Effector CD8-positive, alpha-beta T cell (primary cell): ENCODE measurements around the gene AIFM1.
"Not testable (repeated sequence)": the region's sequence is repeated elsewhere in the genome, so short reads cannot be mapped to it uniquely, and the experiment has no call there.

Experiments used
- DNase-seq: peaks from one replicate; lab custom pipeline; 2025; lab: John Stamatoyannopoulos, UW

Gene AIFM1

DNA sequence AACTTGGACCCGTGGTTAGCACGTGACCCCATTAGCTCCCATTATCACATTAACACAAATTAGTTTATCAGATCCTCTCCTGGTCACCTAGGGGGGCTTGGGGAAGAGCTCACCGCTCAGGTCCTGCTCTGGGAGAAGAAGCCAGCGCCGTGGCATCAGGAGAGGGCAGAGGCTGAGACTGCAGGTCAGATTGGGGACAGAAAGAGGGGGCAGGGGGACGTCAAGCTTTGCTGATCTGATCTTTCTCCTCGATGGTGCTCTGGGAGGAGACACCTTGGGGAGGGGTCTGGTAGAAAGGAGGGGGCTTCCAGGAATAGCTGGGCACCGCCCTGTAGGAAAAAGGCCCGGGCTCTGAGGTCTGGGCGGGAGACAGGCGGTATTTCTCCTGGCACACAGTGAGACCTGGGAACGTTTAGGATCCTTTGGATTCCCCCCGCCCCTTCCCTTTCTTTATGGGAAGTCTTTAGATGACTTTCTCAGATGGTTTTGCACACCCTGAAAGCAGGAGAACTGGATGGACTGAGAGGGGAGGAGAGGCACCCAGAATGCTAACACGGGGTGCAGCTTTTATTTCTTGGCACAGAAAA is 46.2 kb downstream of the AIFM1 start:
- no peak for DNase-seq

DNA sequence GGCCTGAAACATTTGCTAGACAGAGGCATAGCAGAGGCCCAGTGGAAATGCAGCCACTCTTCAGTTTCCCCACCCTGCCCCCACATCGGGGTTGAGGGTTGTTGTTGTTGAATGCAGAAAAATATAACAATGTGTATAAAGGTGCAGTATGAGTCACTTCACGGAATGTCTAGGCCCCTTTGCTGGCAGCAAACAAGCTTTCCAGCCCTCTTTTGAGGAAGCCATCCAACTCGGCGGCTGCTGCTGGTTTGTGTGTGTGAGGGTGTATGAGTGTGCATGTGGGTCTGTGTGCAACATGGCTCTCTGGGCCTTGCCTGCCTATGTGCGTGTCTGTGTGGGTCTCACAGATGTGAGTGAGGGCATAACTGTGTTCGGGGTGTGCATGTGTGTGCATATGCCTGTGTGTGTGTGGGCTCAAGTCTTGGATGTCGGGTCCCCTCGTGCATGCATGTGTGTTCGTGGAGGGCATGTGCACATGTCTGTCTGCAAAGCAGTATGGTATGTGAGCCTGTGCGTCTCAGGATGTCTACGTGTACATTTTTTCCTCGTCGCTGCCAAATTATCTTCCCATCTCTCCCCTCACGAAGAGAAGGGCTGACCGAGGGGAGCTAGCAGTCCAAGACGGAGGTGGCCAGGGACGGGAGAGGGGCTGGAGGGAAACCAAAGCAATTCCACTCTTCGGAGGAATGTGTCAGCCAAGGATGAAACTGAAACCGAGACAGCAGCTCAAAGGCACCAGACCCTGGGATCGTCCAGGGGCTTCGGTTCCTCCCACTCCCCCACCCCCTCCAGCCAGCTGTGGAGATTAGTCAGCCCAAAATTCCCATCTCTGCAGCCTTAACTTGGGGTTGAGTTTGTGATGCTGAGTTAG is 47.0 kb downstream of the AIFM1 start:
- DNase-seq, result no peak

DNA sequence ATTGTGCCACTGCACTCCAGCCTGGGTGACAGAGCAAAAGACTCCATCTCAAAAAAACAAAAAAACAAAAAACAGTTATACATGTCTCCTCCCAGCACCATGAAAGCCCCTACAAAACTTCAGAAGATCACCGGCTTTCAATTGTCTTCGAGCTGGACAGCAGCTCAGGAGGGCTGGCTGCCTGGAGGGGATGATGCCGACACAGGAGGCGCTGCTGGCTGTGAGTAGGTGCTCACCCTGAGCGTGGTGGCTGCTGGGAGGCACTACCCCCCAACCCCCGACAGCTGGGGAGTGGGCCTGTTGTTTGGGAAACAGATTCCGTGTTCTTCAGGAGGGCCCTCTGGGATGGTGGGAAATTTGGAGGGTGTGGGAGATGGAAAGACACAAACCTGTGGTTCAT is 48.5 kb downstream of the AIFM1 start:
- no peak for DNase-seq

DNA sequence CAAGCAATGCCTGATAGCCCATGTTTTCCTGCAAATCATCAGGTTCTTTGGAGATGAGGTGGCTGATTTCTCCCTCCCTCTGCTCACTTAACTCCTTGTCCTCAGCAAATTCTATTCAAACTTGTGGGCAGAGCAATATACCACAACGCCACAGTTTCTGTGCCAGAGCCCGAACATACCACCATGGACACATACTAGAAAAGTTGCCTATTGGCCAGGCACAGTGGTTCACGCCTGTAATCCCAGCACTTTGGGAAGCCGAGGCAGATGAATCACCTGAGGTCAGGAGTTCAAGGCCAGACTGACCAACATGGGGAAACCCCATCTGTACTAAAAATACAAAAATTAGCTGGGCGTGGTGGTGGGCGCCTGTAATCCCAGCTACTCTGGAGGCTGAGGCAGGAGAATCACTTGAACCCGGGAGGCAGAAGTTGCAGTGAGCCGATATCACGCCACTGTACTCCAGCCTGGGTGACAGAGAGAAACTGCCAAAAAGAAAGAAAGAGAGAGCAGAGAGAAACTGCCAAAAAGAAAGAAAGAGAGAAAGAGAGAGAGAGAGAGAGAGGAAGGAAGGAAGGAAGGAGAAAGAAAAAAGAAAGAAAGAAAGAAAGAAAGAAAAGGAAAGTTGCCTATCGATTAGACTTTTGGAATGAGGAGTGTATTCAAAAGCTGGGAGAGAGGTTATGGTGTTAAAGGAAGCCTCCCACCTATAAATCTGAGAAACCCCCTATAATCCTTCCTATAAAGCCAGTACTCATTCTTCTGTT is 50.3 kb downstream of the AIFM1 start:
- DNase-seq, result not testable (repeated sequence)

DNA sequence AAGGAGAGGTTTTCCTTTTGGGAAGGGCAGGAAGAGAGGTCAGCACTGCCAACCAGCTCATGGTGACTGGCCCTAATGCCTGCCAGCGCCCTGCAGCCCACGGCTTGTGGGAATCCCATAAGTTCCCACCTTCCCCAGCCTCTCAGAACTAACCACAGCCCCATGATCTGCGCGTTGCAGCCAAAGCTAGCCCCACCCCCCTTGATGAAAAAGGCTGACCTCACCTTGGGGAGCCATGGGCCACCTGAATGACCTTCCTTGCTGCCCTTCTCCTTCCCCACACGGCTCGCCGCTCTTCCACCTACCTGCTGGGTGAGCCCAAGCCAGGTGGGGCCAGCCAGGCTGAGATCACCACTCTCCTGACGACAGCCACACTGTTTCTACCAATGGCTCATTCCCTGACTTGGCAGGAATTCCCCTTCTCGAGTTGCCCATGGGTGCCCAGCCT is 51.5 kb downstream of the AIFM1 start:
- DNase-seq, result no peak

DNA sequence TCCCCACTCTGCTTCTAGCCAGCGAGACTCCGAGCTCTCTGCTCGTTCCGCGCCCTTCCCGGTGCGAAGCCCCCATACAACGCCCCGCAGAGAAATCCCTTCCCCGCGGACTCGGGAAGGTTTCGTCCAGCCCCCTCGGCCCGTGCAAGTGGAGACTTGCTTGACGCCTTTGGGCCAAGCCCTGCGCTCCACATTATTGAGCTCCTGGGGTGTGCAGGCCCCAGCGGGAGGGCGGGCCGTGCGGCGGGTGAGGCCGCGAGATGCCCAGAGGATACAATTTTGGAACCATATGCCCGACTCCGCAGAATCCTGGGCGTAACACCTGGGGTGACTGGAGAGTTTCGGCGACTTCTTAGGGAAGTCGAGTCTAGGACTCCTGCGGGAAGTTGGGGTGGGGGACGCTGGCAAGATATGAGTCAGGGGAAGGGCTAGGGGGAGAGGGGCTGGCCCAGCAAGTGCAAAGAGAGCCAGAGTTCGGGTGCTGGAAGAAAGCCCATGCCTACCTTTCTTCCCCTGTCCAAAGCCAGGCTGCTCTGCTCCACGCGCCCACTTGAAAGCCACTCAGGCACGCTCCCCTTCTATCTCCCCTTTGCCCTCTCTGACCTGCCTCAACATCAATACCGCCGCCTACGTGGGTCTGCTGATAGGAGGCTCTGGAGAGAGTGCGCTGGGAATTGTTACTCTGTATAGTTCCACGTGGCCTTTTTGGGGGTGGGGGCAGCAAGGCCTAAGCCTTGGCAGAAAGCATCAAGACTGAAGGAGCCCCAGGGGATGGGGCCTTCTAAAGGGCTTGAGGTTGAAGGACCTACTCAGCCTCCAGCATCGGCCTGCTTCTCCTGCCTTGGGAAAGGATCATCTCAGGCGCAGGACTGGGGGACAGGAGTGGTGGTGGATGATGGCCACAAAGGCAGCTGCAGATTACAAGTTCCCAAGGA is 54.2 kb downstream of the AIFM1 start:
- no peak for DNase-seq

DNA sequence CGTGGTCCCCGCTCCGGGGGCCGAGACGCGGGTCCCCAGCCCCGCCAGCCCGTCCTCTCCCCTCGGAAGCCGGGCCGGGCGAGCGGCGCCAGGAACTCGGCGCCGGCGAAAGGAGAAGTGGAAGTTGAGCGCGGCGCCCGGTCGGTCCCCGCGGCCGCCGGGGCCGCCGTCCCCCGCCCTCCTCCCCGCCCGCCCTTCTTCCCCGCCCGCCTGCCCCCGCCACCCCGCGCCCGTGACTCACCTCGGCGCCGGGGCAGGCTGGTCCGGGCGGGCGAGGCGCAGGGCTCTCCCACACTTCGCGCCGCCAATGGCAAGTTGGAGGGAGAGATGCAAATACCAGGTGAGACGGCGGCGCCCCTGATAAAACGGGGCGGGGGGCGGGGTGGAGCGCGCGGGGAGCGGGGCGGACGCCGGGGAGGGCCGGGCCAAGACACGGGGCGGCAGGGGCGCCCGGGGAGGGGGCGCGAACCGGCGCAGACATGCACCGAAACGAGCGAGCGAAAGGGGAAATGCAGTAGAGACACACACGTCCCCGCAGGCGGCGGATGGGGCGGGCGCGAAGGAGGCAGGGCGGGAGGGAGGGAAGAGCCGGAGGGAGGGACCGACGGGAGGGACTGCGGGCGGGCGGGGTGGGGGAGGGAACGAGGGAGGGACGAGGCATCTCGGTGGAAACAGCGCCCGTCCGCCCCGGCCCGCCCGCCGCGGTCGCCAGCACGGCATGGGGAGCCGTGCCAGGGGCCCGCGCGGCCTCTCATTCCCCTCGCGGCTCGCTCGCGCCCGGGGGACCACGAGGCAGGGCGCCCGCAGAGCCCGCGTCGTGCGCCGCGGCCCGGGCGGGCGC is 55.0 kb downstream of the AIFM1 start, which contains the start of gene ELF4:
Gene ELF4, minus strand, starts transcription at position 119 of the 841 bp plus-strand sequence. CDS start 29,167 bp downstream, outside the sequence.
- DNase-seq, result peak; percentile 50

DNA sequence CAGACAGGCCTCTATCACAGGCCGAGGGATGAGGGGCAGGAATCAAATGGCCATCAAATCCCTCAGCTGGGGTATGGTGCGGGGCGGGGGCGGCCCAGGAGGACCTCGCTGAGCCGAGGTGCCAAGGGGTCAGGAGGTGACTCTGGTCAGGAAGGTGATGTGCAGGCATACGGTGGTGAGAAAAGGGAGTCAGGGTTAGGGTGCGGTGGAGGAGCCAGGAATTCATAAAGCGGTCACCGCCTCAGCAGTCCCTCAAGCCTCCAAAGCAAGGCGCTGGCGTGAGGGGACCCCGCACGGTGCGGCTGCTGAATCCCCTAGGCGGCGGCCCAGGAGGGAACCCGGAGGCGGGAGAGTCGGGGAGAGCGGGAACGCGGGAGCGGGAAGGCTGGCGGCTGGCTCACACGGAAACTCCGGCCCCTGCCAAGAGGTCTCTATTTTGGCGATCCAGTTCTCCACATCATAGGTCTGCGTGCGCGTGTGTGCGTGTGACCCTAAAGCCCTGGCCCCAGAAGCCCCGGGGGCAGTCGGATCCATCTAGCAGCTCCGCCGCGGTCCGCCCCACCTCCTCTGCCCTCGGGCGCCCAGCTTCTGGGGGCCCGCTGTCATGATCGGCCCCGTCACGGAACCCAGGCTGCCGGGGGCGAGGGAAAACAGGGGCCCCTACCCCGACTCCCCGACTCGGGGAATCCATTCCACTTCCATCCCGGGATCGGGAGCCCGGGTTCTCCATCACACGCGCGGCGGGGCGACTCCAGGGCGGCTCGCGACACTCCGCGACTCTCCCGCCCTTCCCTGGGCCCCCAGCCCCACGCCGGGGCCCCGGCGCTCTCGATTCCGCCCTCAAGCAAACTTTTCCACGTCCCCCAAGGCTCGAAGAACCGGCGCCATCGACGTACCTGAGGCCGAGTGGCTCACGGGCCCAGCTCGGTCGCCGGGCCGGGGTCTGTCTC is 55.9 kb downstream of the AIFM1 start:
- DNase-seq, result no peak

DNA sequence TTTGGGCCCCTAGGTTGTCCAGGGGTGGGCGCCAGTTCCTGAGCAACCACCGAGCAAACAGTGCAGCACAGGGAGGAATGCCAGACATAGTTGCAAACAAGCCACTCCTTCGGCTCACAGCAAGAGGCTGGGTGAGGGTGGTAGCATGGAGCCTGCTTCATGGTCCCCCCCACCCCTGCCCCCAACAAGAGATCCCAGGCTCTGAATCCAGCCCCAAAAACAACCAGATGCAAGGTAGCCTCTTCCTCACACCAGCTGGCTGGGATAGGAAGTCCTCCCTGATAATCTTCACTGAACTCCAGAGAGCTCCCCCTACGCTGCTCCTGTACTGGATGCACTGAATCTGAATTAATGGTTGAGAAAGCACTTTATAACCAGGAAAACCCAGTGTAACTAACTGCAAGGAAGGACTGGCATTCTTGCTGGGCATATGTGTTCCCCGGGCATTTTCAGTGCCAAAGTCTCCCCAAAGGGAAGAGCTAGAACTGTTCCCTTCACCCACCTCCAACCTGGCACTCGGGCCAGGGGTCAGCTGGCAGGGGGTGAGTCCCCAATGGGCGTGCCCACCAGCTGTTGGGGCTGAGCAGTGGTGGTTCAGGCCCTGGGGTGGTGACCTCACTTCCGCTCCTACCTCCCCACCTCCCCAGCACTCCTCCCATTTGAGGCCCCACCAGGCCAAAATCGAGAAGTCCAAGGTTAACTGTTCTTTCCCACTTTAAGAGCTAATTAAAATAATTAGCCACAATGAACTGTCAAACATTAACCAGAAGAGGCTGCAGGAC is 56.8 kb downstream of the AIFM1 start:
- DNase-seq, result peak; percentile 1

DNA sequence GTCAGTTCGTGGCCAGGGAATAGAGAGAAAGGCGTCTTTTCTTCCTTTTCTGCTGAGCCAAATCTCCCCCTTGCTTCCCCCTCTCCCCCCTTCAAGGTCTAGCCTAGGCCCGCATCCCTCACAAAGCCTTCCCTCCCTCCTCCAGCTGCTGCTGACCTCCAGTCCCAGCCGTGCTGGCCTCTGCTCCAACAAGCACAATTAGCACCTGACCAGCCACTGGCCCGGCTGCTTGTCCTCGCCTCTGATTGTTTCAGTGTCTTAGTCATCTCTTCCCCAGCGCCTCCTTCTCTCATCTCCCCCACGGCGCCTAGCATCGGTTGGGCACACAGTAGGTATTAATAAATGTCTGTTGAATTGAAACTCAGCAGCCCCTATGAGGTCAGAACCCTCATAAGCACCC is 59.6 kb downstream of the AIFM1 start:
- DNase-seq, result no peak

DNA sequence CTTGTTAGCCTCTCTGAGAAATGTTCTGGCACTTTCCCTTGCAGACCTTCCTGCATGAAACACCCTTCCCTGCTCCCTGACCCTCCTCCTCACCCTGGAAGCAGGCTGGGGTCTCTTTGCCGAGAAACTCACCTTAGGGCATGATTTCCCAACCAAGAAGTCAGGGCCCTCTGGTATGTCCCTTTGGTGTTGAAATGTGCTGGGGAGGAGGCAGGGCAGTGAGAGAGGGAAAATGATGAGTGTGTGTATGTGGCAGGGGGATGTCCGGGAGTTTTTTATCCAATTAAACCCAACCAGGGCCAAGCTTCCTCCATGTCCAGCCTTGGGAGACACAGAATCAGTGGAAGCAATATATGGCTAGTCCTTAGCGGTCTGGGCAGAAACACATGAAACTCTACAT is 60.4 kb downstream of the AIFM1 start:
- no peak for DNase-seq

DNA sequence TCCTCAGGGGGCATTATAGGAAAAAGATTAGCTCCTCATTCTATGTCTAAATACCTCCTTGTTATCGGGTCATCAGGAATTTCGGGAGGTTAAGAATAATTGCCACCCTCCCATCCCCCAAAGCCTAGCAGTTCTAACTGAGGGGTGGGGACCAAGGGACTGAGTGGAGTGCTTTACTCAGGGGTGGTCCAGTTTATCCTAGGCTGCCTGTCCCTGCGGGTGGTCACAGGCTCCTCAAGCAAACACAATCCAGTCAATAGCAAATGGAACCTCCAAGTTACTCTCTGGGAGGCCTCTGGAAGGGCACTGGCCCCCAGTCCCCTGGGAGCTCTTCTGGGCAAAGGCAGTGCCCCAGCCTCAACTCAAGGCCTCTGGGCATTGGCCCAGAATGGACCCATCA is 62.0 kb downstream of the AIFM1 start:
- DNase-seq, result no peak

DNA sequence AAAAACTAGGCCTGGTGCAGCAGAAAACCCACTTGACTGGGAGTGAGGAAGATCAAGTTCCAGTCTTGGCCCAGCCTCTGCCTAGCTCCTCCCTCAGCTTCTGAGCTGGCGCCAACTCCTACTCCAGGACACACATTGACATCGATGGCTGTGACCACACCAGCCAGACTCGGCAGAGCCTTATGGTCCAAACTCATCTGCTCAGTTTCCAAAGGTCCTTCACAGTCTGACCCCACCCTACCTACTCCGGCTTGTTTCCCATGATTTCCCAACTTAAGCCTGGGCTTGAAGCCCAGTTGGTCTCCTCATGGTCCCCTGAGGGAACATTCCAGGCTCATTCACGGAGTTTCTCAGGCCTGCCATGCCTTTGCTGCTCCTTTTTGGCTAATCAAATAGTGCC is 65.5 kb downstream of the AIFM1 start:
- DNase-seq, result no peak

DNA sequence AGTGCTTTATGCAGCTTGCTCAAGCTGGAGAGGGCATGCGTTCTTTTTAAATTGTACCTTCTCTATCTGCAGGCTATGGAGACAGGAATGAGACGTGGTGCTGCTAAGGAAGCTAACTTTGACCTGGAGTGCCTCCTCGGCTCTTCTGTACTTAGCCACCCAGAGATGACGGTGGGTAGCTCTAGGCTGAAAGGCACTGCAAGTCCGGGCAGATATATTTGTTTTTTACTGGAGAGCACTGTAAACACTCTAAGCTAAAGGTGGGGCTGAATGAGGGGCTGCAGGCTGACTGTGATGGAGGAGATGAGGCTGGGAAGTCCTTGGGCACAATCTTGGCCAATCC is 67.5 kb downstream of the AIFM1 start:
- DNase-seq, result no peak

DNA sequence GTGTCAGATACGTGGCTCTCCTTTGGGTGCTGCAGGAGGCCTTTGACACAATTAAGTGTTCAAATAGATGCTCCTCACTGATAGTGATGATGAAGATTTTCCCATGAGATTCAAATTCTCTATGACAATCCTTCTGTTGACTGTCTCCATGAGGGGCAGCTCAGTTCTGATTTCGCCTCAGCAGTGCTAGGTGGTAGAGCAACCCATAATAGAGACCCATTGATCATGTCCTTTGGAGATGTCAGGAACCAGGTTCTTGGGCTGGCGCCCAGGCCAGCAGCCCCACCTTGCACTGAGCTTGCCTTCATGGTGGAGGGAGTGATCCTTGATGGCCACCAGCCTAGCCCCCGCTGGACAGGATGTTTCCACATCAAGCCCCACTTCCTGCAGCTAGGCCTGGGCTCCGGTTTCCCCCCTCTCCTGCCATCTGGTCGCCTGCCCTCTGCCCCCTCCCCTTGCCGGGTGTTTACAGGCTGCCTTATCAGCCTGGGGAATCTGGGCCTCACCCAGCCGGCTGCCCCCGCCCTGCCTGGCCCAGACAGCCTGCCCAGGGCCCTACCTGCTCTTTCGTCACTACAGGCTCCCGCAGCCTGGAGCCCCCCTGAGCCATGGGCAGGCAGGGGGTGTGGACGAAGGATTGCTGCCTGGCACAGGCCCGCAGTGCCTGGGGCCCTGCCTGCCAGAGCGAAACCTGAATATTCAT is 68.0 kb downstream of the AIFM1 start:
- peak; percentile 1 for DNase-seq

DNA sequence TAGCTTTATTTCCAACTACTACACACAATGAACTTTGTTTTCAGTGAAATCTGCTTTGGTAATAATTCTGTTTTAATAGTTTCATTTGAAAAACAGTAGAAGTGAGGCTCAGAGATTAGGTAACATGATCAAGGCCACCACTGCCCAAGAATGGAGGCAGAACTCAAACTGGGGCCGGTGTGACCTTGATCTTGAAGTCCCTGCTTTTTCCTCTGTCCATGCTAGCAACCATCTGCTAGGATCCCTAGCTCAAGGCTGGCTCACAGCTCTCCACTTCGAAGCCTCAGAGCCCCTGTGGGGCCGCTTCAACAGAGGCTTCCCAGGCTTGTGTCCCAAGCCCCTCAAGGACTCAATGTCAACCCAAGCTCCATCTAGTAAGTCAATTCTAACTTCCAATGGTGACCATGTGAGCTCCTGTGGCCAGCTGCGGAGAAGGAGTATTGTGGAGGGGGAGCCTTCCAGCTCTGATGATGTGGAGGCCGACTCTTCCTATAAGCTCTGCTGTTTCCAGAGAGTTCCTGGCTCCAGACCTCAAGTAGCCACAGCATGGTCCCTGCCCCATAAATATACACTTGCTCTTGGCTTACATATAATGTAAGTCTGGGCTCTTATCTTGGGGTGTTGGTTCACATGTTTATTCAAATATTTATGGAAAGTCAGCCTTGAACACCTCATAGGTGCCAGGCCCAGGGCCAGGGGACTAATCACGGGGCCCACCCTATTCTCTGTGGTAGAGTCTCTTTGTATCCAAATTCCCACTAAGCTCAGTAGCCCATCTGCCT is 70.2 kb downstream of the AIFM1 start:
- no peak for DNase-seq

DNA sequence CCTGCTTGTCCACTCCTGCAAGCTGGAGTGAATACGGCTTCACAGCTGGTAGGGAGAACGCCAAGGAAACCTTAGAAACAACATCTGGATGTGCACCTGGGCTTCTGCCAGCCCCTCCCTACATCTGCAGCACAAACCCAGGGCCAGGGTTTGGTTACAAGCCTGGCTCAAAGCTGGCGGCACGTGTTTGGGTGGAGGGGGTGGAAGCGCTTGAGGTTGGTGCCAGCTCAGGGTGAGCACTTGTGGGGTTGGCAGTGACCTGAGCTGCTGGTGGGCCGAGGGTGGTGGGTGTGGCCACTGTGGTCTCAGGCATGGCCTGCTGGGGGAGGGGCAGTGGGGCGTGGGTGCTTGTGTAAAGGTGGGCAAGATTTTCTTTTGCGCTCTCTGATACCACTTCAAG is 70.9 kb downstream of the AIFM1 start:
- no peak for DNase-seq
